Fibroblast of the aortic adventitia (primary cell): ENCODE measurements around the gene GOT1. TPM values are rescaled to one million over a fixed set of nuclear protein-coding genes. Genes with fewer than 3 reads are reported as not detected.

Experiments used
- DNase-seq: peaks from one replicate; pipeline ENCODE4 v3.0.0-alpha.2; 2010; ENCODE audit warnings: low read depth
- H3K4me3 ChIP-seq: 2 replicates; pipeline ENCODE4 v1.5.1; 2011; ENCODE audit warnings: low read depth, mild to moderate bottlenecking, control low read depth, low read length, moderate library complexity
- total RNA-seq: library from RNA; depleted of rRNA; stranded (reverse); fragments of >200 nt; gene quantifications from 2 replicates; pipeline ENCODE4 v1.2.3, GENCODE V29; 2012; ENCODE audit warnings: low replicate concordance
- TF ChIP-seq, protein P1 (sequence below): IDR thresholded peaks from 2 replicates; pipeline ENCODE4 v1.5.1; 2011; ENCODE audit warnings: mild to moderate bottlenecking, low read length, control low read depth, inconsistent platforms; ENCODE audit not compliant: insufficient read depth

The GOT1 gene
- total RNA-seq, 1 donor = 33.7 TPM

DNA sequence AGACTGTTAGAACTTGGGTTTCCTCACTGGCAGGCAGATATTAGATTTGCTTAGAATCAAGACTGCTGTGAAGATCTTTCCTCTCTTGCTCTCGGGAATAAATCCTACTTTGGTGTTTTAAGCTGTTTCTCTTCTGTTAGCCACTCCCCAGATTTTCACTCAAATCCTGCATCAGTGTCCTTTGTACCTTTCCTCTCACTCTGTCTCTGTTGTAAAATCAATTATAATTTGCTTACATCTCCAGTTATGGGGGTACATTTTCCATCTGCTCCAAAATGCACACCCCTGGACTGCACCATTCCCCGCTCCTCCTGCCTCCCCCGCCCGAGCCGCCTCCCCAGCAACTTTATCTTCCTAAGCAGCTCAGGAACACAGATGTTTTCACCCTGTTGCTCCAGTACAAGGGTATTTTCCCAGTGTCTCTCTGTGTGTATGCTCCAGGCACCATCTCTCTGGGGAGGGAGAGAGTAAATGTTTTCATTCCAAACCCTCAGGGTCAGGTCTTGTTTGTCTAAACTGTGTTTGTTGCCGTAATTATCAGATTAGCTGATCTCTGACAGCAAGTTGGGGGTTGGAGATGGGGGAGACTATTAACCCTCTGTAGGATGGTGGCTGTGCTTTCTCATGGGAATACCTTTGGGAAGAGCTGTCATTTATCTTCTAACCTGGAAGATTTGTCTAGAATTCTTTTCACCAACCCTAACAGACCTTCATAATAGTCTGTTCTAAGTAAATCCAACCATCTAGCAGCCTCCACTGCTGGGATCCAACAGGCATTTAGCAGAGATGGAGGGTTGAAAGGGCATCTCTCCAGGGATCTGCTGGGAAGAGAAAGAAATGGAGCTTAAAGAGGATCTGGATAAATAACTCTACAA lies 20.4 kb upstream of the GOT1 start:
- H3K4me3 ChIP-seq = no peak overlapping the region
- TF ChIP-seq, protein P1, sequence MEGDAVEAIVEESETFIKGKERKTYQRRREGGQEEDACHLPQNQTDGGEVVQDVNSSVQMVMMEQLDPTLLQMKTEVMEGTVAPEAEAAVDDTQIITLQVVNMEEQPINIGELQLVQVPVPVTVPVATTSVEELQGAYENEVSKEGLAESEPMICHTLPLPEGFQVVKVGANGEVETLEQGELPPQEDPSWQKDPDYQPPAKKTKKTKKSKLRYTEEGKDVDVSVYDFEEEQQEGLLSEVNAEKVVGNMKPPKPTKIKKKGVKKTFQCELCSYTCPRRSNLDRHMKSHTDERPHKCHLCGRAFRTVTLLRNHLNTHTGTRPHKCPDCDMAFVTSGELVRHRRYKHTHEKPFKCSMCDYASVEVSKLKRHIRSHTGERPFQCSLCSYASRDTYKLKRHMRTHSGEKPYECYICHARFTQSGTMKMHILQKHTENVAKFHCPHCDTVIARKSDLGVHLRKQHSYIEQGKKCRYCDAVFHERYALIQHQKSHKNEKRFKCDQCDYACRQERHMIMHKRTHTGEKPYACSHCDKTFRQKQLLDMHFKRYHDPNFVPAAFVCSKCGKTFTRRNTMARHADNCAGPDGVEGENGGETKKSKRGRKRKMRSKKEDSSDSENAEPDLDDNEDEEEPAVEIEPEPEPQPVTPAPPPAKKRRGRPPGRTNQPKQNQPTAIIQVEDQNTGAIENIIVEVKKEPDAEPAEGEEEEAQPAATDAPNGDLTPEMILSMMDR = no peak
- no peak for DNase-seq

DNA sequence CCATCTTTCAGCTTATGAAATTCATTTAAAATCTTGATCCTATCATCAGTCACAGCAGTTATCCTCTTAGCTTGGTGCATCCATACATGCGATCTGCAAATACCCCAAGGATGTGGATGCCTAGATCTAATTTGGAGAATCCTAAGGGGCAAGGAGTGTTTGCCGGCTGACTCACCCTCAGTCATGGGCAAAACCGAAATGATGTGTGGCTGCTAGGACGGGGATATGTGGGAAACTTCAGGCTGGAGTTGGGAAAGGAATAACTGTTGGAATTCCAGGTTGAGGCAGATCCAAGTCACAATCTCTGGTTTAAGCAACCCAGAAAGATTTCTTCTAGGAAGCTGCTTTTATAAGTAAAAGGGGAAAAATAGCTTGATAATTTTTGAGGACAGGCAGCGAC lies 19.7 kb upstream of the GOT1 start:
- TF ChIP-seq, protein P1 = no peak
- peak; percentile 33 for DNase-seq
- H3K4me3 ChIP-seq = no peak overlapping the region

GRCh38 chr10:99449023-99449422 lies 18.6 kb upstream of the GOT1 start:
- DNase-seq = no peak
- no peak overlapping the region for H3K4me3 ChIP-seq
- TF ChIP-seq, protein P1 = no peak

- no peak overlapping the region for H3K4me3 ChIP-seq
- DNase-seq = no peak
- TF ChIP-seq, protein P1 = no peak
Measured at GRCh38 chr10:99444383-99445045, 14.1 kb upstream of the GOT1 start.

- no peak for DNase-seq
- no peak overlapping the region for H3K4me3 ChIP-seq
- TF ChIP-seq, protein P1 = no peak
Measured at GRCh38 chr10:99443500-99443899, 13.1 kb upstream of the GOT1 start.

GRCh38 chr10:99442394-99442793 lies 12.0 kb upstream of the GOT1 start:
- H3K4me3 ChIP-seq = no peak overlapping the region
- TF ChIP-seq, protein P1 = no peak
- DNase-seq = no peak
